Measurements from ENCODE around the gene MYLK4.

- no peak for TF ChIP-seq CTCF (IDR thresholded peaks at IDR 0.05; ENCODE audit: low read depth, low read length, poor library complexity, severe bottlenecking)
- no peak for TF ChIP-seq EZH2phosphoT487 (IDR thresholded peaks at IDR 0.05; ENCODE audit: borderline replicate concordance, low read length)
Measured at GRCh38 chr6:2753110-2753489, 2.4 kb upstream of the MYLK4 start.
